ENCODE results near the gene INSC. TPM values are rescaled to one million over a fixed set of nuclear protein-coding genes. Genes with fewer than 3 reads are reported as not detected.

The INSC gene
- total RNA-seq, 2 donors from 2014 or later, result 0.87 to 2.0 TPM

DNA sequence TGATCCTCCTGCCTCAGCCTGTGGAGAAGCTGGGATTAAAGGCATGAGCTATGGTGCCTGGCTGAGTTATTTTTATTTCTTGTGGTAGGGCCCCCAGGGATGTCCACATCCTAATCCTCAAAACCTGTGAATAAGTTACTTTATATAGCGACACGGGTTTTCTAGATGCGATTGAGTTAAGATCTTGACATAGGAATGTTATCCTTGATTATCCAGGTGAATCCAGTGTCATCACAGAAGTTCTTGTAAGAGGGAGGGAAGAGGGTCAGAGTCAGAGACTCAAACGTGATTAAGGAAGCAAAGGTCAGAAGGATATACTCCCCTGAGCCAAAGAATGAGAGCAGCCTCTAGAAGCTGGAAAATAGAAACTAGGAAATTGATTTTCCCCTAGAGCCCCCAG lies 117.8 kb downstream of the INSC start:
- no peak for TF ChIP-seq POLR2A (IDR thresholded peaks at IDR 0.05)
- TF ChIP-seq POLR2AphosphoS5 (IDR thresholded peaks at IDR 0.05), result no peak
- no peak for TF ChIP-seq CTCF (IDR thresholded peaks at IDR 0.05)
- H3K4me3 ChIP-seq, result no peak overlapping the region
- intact Hi-C loops (cut with DNase I), result no loop called here
- DNase-seq (ENCODE audit: low spot score), result no peak
- no peaks in the 10 kb centered on the region for H3K9me3 ChIP-seq
- WGBS, result 78% methylated on average over 4 of the region's 4 CpGs
- no peaks in the 10 kb centered on the region for H3K27me3 ChIP-seq (replicated peaks; ENCODE audit: insufficient read depth)
- H3K27ac ChIP-seq, result no peak overlapping the region
- H3K36me3 ChIP-seq, result no peaks in the 10 kb centered on the region
- H3K4me1 ChIP-seq (replicated peaks), result no peaks in the 10 kb centered on the region

DNA sequence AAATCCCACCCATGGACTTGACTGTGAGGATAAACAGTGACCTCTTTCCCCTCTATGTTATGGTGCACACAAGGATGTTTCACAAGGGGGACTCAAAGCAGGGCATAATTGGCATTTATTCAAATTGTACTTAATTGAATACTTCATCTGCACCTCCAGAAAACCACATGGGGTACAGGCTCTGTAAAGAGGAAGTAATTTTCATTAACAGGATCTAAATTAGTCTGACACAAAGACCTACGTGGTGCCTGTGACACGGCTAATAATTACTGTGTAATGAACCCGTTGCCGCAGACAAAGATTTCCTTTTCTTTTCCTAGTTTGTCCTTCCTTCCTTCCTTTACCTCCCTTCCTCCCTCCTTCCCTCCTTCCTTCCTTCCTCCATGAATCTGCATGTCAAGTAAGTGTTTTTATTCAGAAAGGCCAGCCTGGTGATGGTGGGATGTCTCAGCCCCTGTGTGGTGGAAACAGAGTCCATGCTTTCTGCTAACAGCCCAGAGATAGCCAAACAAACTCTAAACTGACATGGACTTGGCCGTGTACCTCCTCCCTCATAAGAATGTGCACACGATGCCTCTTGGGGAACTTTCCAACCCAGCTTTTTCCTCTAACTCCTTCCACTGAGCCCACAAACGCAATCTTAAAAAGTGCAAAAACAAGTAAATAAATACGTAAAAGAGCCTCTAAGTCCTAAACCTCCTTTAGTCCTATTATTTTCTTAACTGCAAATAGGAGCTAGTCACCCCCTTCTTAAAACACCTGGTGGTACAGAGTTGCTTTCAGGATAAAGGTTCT lies 118.8 kb downstream of the INSC start:
- Histone ChIP-seq H3K9me3 (no peaks in the 10 kb centered on the region), H3K4me3 (no peak overlapping the region), H3K4me1 (replicated peaks) (no peaks in the 10 kb centered on the region), H3K36me3 (no peaks in the 10 kb centered on the region), H3K27ac (no peak overlapping the region), H3K27me3 (replicated peaks; ENCODE audit: insufficient read depth) (no peaks in the 10 kb centered on the region)
- WGBS, result 54% methylated on average over 8 of the region's 8 CpGs
- no peak for TF ChIP-seq POLR2AphosphoS5 (IDR thresholded peaks at IDR 0.05)
- no peak for TF ChIP-seq CTCF (IDR thresholded peaks at IDR 0.05)
- no peak for TF ChIP-seq POLR2A (IDR thresholded peaks at IDR 0.05)
- DNase-seq (ENCODE audit: low spot score), result no peak
- intact Hi-C loops (cut with DNase I), result no loop called here

GRCh38 chr11:15234796-15235195 lies 120.1 kb downstream of the INSC start:
- 88% methylated on average over 3 of the region's 3 CpGs for WGBS
- H3K4me3 ChIP-seq, result no peak overlapping the region
- H3K9me3 ChIP-seq, result no peaks in the 10 kb centered on the region
- no peaks in the 10 kb centered on the region for H3K36me3 ChIP-seq
- intact Hi-C loops (cut with DNase I), result no loop called here
- no peaks in the 10 kb centered on the region for H3K27me3 ChIP-seq (replicated peaks; ENCODE audit: insufficient read depth)
- no peak for DNase-seq (ENCODE audit: low spot score)
- H3K27ac ChIP-seq, result no peak overlapping the region
- no peaks in the 10 kb centered on the region for H3K4me1 ChIP-seq (replicated peaks)
- TF ChIP-seq CTCF (IDR thresholded peaks at IDR 0.05) (no peak), POLR2A (IDR thresholded peaks at IDR 0.05) (no peak), POLR2AphosphoS5 (IDR thresholded peaks at IDR 0.05) (no peak)

DNA sequence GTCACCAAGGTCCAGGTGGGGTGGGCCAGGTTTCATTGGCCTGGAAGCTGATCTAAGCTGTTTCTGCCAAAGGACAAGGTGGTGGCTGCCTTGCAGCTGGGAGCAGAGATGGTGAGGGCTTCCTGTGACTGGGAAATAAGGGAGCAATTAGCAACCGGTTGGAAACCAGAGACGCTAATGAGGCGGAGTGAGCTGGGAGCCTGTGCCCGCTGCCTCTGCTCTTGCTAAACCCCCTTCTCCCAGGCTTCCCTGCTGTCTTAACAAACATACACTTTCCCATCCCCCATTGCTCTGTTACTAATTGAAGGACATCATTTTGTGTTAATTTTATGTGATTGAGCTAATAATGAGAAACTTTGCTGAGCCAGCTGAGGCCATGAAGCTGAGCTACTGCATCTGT lies 121.8 kb downstream of the INSC start:
- Histone ChIP-seq H3K9me3 (no peaks in the 10 kb centered on the region), H3K4me3 (no peak overlapping the region), H3K27me3 (replicated peaks; ENCODE audit: insufficient read depth) (no peaks in the 10 kb centered on the region), H3K27ac (no peak overlapping the region), H3K4me1 (replicated peaks) (no peaks in the 10 kb centered on the region), H3K36me3 (no peaks in the 10 kb centered on the region)
- 56% methylated on average over 4 of the region's 4 CpGs for WGBS
- intact Hi-C loops (cut with DNase I), result no loop called here
- no peak for DNase-seq (ENCODE audit: low spot score)
- no peak for TF ChIP-seq POLR2A (IDR thresholded peaks at IDR 0.05)
- no peak for TF ChIP-seq POLR2AphosphoS5 (IDR thresholded peaks at IDR 0.05)
- no peak for TF ChIP-seq CTCF (IDR thresholded peaks at IDR 0.05)

DNA sequence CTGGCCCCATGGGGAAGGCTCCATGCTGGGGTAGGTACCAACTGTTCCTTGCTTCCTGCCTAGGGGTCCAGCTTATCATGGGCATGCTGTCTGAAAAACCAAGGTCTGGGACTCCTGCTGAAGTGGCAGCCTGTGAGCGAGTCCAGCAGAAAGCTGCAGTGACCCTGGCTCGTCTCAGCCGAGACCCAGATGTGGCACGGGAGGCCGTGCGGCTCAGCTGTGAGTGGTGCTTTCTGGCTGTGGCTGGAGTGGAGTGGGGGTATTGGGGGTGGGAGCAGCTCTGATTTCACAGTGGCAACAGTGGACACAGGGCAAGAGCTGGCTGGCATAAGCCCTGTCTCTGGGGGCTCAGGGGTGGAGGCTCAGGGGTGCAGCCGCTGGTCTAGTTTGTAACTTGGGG lies 124.1 kb downstream of the INSC start:
- Histone ChIP-seq H3K27me3 (replicated peaks; ENCODE audit: insufficient read depth) (no peaks in the 10 kb centered on the region), H3K27ac (no peak overlapping the region), H3K4me3 (no peak overlapping the region), H3K9me3 (no peaks in the 10 kb centered on the region), H3K4me1 (replicated peaks) (no peaks in the 10 kb centered on the region), H3K36me3 (no peaks in the 10 kb centered on the region)
- no peak for DNase-seq (ENCODE audit: low spot score)
- WGBS, result 93% methylated on average over 7 of the region's 7 CpGs
- intact Hi-C loops (cut with DNase I), result no loop called here
- TF ChIP-seq POLR2A (IDR thresholded peaks at IDR 0.05), result no peak
- TF ChIP-seq CTCF (IDR thresholded peaks at IDR 0.05), result no peak
- no peak for TF ChIP-seq POLR2AphosphoS5 (IDR thresholded peaks at IDR 0.05)

All from prostate gland (tissue), 2 donors.